Kidney (tissue), 14 donors: Measurements from ENCODE around the gene BNC2. TPM values are rescaled to one million over a fixed set of nuclear protein-coding genes. Genes with fewer than 3 reads are reported as not detected.

Experiments
- DNase-seq, 5 donors: peaks; one replicate each; pipeline ENCODE4 v3.0.0-alpha.2; 2013 to 2020
- FAIRE-seq: peaks from 2 replicates; lab custom pipeline; 2012; peaks lifted over from hg19 to GRCh38; lab: Jason Lieb, UNC
- H3K27ac ChIP-seq, 2 donors: one replicate each; pipeline ENCODE4 v1.7.0; 2013; ENCODE audit warnings: low read depth in 2 of 2, low read length in 2 of 2, inconsistent platforms in 1 of 2
- H3K27me3 ChIP-seq: one replicate; pipeline ENCODE4 v1.7.1; 2013; ENCODE audit warnings: low read length, inconsistent platforms; ENCODE audit not compliant: control insufficient read depth, insufficient read depth
- H3K36me3 ChIP-seq, 3 donors: one replicate each; pipeline versions ENCODE4 v1.7.0 to v1.7.1; 2013; ENCODE audit warnings: low read length in 3 of 3, control low read depth in 1 of 3, inconsistent platforms in 1 of 3; ENCODE audit not compliant: insufficient read depth in 3 of 3, control insufficient read depth in 2 of 3
- H3K4me1 ChIP-seq, 3 donors: one replicate each; pipeline versions ENCODE4 v1.7.0 to v1.7.1; 2013; ENCODE audit warnings: low read length in 3 of 3, inconsistent platforms in 1 of 3, low read depth in 1 of 3; ENCODE audit not compliant: control insufficient read depth in 2 of 3, insufficient read depth in 2 of 3
- H3K4me3 ChIP-seq, 3 donors: one replicate each; pipeline versions ENCODE4 v1.7.0 to v1.8.1; 2013; ENCODE audit warnings: low read length in 3 of 3, control low read depth in 1 of 3, inconsistent platforms in 1 of 3
- H3K9ac ChIP-seq, 3 donors: one replicate each; pipeline versions ENCODE4 v1.7.0 to v1.7.1; 2013; ENCODE audit warnings: low read length in 3 of 3, control low read depth in 1 of 3, inconsistent platforms in 1 of 3
- H3K9me3 ChIP-seq, 3 donors: one replicate each; pipeline versions ENCODE4 v1.7.0 to v1.7.1; 2013; ENCODE audit warnings: low read length in 3 of 3, control low read depth in 1 of 3, inconsistent platforms in 1 of 3; ENCODE audit not compliant: control insufficient read depth in 2 of 3, insufficient read depth in 1 of 3
- intact Hi-C: fragments of 100-400 bp; cut with DNase I; formaldehyde crosslinking; loops from one replicate; pipeline ENCODE4 v1.11.1; 2022
- polyA plus RNA-seq: library from polyadenylated mRNA; stranded (reverse); fragments of 350-450 nt; fragmentation: Illumina TruSeq; extraction: RNeasy Lipid Tissue Mini Kit (QIAGEN cat#74804); gene quantifications from one replicate; pipeline ENCODE4 v1.2.3, GENCODE V29; 2014; ENCODE audit warnings: low read depth, low replicate concordance; ENCODE audit not compliant: insufficient read depth
- total RNA-seq: library from RNA; stranded (reverse); fragmentation: NEBNext Ultra II Directional; extraction: Animal tissue kit (Norgen Biotek cat#: 25700); gene quantifications from one replicate; pipeline ENCODE4 v1.2.1, GENCODE V29; 2021
- TF ChIP-seq, protein P1 (sequence below): IDR thresholded peaks from 3 replicates; pipeline ENCODE4 v1.5.1; 2012; ENCODE audit warnings: mild to moderate bottlenecking, moderate library complexity, borderline replicate concordance; ENCODE audit not compliant: insufficient read depth; ENCODE audit errors: extremely low read depth
- donor health status: control.
- donor health status: control.
- donor health status: control.
- donor health status: control.
- donor health status: control.
- donor health status: DM: yes; HTN: yes; CAD: no.
- donor health status: Normal renal cell carcinoma (clear cell type).

Gene BNC2
- total and polyA plus RNA-seq, 2 donors from 2014 or later, result 5.4 to 37.9 TPM

DNA sequence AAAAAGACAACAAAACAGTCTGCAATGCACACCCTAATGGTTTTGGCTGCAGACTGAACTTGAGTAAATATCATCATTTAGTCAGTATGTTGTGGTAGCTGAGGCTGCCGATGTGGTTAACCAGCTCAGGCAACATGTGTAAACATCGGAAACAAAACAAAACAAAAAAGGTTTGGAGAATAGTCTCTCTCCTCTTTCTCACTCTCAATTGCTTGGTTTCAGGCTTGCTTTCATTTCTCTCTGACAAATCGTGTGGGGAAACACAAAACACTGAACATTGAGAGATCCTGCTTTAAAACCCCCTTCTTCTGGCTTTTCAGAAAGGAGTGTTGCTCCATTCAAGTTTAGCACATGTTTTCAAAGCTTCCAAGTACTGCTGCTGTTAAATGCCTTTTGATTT is 453.3 kb downstream of the BNC2 start:
- H3K4me1 ChIP-seq, result no peaks in the 10 kb centered on the region
- no peaks in the 10 kb centered on the region for H3K27me3 ChIP-seq
- peak in 2 of 5 donors; percentile 41 to 56 for DNase-seq
- TF ChIP-seq, protein P1, sequence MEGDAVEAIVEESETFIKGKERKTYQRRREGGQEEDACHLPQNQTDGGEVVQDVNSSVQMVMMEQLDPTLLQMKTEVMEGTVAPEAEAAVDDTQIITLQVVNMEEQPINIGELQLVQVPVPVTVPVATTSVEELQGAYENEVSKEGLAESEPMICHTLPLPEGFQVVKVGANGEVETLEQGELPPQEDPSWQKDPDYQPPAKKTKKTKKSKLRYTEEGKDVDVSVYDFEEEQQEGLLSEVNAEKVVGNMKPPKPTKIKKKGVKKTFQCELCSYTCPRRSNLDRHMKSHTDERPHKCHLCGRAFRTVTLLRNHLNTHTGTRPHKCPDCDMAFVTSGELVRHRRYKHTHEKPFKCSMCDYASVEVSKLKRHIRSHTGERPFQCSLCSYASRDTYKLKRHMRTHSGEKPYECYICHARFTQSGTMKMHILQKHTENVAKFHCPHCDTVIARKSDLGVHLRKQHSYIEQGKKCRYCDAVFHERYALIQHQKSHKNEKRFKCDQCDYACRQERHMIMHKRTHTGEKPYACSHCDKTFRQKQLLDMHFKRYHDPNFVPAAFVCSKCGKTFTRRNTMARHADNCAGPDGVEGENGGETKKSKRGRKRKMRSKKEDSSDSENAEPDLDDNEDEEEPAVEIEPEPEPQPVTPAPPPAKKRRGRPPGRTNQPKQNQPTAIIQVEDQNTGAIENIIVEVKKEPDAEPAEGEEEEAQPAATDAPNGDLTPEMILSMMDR, result no peak
- no peak overlapping the region for H3K4me3 ChIP-seq
- intact Hi-C loops, result no loop called here
- no peaks in the 10 kb centered on the region for H3K9me3 ChIP-seq
- no peak overlapping the region for H3K27ac ChIP-seq
- no peaks in the 10 kb centered on the region for H3K36me3 ChIP-seq
- FAIRE-seq, result no peak
- no peak overlapping the region for H3K9ac ChIP-seq

DNA sequence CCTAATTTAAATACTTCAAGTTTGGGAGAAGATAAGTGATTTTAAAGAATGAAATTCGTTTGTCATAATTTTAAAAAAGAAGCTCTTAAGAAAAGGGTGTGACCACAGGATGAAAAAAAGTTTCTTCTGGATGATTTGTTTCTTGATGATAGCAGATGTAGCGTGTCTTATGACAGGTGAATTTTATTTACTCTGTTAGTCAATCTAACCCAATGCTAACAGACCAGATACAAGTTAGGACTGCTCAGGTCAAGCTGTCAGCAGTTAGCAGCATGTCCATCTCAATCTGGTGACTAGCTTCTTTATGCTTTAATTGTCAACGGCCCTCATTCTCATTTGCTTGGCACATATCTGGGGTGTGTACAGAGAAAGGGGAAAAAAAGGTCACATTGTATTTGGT is 456.0 kb downstream of the BNC2 start:
- intact Hi-C loops, result no loop called here
- no peak overlapping the region for H3K9ac ChIP-seq
- H3K36me3 ChIP-seq, result no peaks in the 10 kb centered on the region
- H3K27ac ChIP-seq, result no peak overlapping the region
- DNase-seq (no peak), FAIRE-seq (no peak)
- H3K4me1 ChIP-seq, result no peaks in the 10 kb centered on the region
- no peaks in the 10 kb centered on the region for H3K27me3 ChIP-seq
- H3K4me3 ChIP-seq, result no peak overlapping the region
- TF ChIP-seq, protein P1, result no peak
- H3K9me3 ChIP-seq, result no peaks in the 10 kb centered on the region

DNA sequence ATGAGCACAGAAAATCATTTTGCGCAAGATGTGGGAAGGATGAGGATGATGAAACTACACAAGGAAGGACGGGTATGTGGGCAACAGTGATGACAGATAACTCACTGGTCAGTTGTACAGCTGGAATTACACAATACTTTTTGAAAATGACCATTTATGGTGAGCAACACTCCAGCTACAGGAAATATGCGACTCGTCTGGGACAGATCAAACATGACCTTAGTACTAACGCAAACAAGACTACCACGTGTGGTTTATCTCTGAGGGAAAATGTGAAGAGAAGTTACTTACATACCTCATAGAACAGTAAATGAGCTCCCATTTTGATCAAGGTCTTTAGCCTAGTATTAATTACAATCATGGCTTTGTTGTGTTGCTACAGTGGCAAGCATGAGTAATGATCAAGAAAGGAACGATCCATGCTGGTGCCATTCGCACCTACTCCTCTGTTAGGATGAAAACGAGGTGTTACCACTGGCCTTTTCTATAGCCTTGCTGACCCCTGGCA is 456.9 kb downstream of the BNC2 start:
- intact Hi-C loops, result no loop called here
- no peak overlapping the region for H3K27ac ChIP-seq
- no peaks in the 10 kb centered on the region for H3K27me3 ChIP-seq
- no peak overlapping the region for H3K9ac ChIP-seq
- no peaks in the 10 kb centered on the region for H3K9me3 ChIP-seq
- H3K4me1 ChIP-seq, result no peaks in the 10 kb centered on the region
- H3K4me3 ChIP-seq, result no peak overlapping the region
- H3K36me3 ChIP-seq, result no peaks in the 10 kb centered on the region
- FAIRE-seq (no peak), DNase-seq (no peak)
- TF ChIP-seq, protein P1, result no peak

DNA sequence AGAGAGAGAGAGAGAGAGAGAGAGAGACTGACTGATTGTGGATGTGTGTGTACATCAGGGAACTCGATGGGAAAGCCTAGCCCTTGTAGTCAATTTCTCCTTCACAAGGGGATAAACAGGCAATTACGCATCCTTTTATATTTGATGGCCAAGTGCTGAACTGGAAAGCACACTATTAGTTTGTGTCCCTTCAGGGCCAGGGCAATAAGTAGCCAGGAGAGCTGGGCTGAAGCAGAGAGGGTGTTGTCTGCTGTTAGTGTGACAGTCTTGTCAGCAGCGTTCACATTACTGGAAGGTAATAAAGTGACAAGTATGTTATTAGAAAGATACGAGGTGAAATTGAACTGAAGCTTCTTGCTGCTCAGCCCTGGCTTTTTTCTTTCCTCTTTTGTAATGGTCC is 457.7 kb downstream of the BNC2 start:
- no peak overlapping the region for H3K27ac ChIP-seq
- no peak for DNase-seq
- H3K36me3 ChIP-seq, result no peaks in the 10 kb centered on the region
- H3K9me3 ChIP-seq, result no peaks in the 10 kb centered on the region
- intact Hi-C loops, result no loop called here
- no peak overlapping the region for H3K4me3 ChIP-seq
- no peaks in the 10 kb centered on the region for H3K4me1 ChIP-seq
- TF ChIP-seq, protein P1, result no peak
- no peak for FAIRE-seq
- no peaks in the 10 kb centered on the region for H3K27me3 ChIP-seq
- H3K9ac ChIP-seq, result no peak overlapping the region
